Neural progenitor cell (in vitro differentiated cells): ENCODE data around the gene COA3. TPM values are rescaled to one million over a fixed set of nuclear protein-coding genes. Genes with fewer than 3 reads are reported as not detected.

ENCODE experiments used
- DNase-seq: peaks from one replicate; pipeline ENCODE4 v3.0.0-alpha.2; 2016; ENCODE audit warnings: low spot score
- H2AFZ ChIP-seq: fragments of 200-600 bp; sonication (generic); replicated peaks from 2 replicates; pipeline ENCODE4 v1.6.1; 2016; ENCODE audit warnings: antibody characterized with exemption
- H3F3A ChIP-seq: fragments of 200-600 bp; sonication (generic); 2 replicates; pipeline ENCODE4 v1.6.1; 2016; ENCODE audit warnings: antibody characterized with exemption, low read depth
- H3K27ac ChIP-seq: fragments of 200-600 bp; sonication (generic); 2 replicates; pipeline ENCODE4 v1.5.1; 2016; ENCODE audit warnings: mild to moderate bottlenecking
- H3K27me3 ChIP-seq: fragments of 200-600 bp; sonication (generic); 2 replicates; pipeline ENCODE4 v1.6.1; 2016; ENCODE audit warnings: mild to moderate bottlenecking, moderate library complexity
- H3K36me3 ChIP-seq: fragments of 200-600 bp; sonication (generic); 2 replicates; pipeline ENCODE4 v1.5.1; 2016
- H3K4me1 ChIP-seq: fragments of 200-600 bp; sonication (generic); 2 replicates; pipeline ENCODE4 v1.6.1; 2016; ENCODE audit warnings: mixed run types
- H3K4me2 ChIP-seq: fragments of 200-600 bp; sonication (generic); 2 replicates; pipeline ENCODE4 v1.6.1; 2016
- H3K4me3 ChIP-seq: fragments of 200-600 bp; sonication (generic); 2 replicates; pipeline ENCODE4 v1.5.1; 2016
- H3K79me2 ChIP-seq: fragments of 200-600 bp; sonication (generic); 2 replicates; pipeline ENCODE4 v1.6.1; 2016; ENCODE audit warnings: low read depth
- H3K9ac ChIP-seq: fragments of 200-600 bp; sonication (generic); 2 replicates; pipeline ENCODE4 v1.6.1; 2016
- H3K9me3 ChIP-seq: fragments of 200-600 bp; sonication (generic); 2 replicates; pipeline ENCODE4 v1.5.1; 2016; ENCODE audit warnings: low read depth
- H4K20me1 ChIP-seq: fragments of 200-600 bp; sonication (generic); 2 replicates; pipeline ENCODE4 v1.6.1; 2016; ENCODE audit warnings: low read depth
- H3K27ac Mint-ChIP-seq: 3 replicates; pipeline ENCODE4 v1.8.0; 2021; ENCODE audit warnings: mixed read lengths
- H3K27me3 Mint-ChIP-seq: 2 replicates; pipeline ENCODE4 v1.8.0; 2022; ENCODE audit warnings: low read depth, mild to moderate bottlenecking, inconsistent platforms, moderate library complexity, mixed read lengths; ENCODE audit not compliant: insufficient read depth
- H3K36me3 Mint-ChIP-seq: 3 replicates; pipeline ENCODE4 v1.8.0; 2021; ENCODE audit warnings: mixed read lengths
- H3K4me1 Mint-ChIP-seq: 3 replicates; pipeline ENCODE4 v1.8.0; 2021; ENCODE audit warnings: mixed read lengths
- H3K4me3 Mint-ChIP-seq: 3 replicates; pipeline ENCODE4 v1.8.0; 2021; ENCODE audit warnings: mild to moderate bottlenecking, moderate library complexity, mixed read lengths
- H3K9me3 Mint-ChIP-seq: 3 replicates; pipeline ENCODE4 v1.8.0; 2020; ENCODE audit warnings: mixed read lengths
- CTCF ChIP-seq: fragments of 200-600 bp; sonication (generic); IDR thresholded peaks from 2 replicates; pipeline ENCODE4 v1.5.1; 2017; ENCODE audit warnings: antibody characterized with exemption, mild to moderate bottlenecking
- EZH2 ChIP-seq: fragments of 200-600 bp; sonication (generic); IDR thresholded peaks from 2 replicates; pipeline ENCODE4 v1.6.1; 2017; ENCODE audit warnings: antibody characterized with exemption, mild to moderate bottlenecking, moderate library complexity
- EZH2phosphoT487 ChIP-seq: fragments of 200-600 bp; sonication (generic); IDR thresholded peaks from 2 replicates; pipeline ENCODE4 v1.6.1; 2017; ENCODE audit warnings: antibody characterized with exemption
- total RNA-seq: library from RNA; depleted of rRNA; stranded (reverse); fragments of >200 nt; gene quantifications from 2 replicates; pipeline ENCODE4 v1.2.3, GENCODE V29; 2015; ENCODE audit warnings: low replicate concordance

The COA3 gene, protein sequence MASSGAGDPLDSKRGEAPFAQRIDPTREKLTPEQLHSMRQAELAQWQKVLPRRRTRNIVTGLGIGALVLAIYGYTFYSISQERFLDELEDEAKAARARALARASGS
- 61.2 and 74.5 TPM in 2 replicates for total RNA-seq

DNA sequence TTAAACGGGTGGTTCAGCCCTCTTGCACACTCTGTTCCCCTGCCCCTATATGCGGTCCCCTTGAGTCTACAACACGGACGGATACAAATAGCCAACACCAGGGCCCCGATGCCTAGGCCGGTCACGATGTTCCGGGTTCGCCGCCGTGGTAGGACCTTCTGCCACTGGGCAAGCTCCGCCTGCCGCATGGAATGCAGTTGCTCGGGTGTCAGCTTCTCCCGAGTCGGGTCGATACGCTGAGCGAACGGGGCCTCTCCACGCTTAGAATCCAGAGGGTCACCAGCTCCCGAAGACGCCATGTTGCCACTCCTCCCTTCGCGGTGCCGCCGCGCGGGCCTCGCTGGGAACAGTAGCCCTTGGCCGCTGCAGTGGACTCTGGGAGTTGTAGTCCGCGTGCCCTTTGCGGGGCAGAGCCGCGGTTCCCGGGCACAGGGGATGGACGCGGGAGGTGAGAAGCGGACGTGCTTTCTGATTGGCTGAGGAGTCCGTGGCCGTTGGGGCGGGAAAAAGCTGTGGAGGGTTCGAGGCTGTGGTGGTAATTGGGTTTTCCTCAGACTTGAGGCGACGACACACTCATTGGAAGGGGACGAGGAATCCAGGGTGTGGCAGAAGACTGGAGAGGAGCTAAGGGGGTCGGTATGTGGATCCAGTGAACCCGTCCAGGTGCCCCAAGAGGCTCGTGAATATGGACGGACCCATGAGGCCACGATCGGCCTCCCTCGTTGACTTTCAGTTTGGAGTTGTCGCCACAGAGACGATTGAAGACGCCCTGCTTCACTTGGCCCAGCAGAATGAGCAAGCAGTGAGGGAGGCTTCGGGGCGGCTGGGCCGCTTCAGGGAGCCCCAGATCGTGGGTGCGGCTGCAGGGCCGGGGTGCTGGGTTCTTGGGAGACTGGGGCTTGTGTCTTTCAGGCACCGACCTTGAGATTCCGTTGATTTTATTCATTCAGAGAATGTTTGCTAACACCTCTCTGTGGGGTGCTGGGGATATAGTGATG lies at the start of gene COA3, which contains the start of gene CNTD1:
TSS of gene COA3 (minus strand) at position 322 of the 998 bp plus-strand sequence. CDS start at position 299, 23 bp downstream.
TSS of gene CNTD1 (plus strand) at position 479 of the 998 bp plus-strand sequence. CDS start at position 686, 207 bp downstream.
- no peak for TF ChIP-seq EZH2phosphoT487
- no peak for TF ChIP-seq EZH2
- TF ChIP-seq CTCF = peak; percentile 12
- Histone ChIP-seq H3K4me1 (peaks cover 7% of the 10 kb centered on the region), H3K79me2 (peaks cover 16% of the 10 kb centered on the region), H3K9me3 (no peaks in the 10 kb centered on the region), H3K36me3 (no peaks in the 10 kb centered on the region), H3K4me3 (peak within 1 kb of the TSS; percentile 87), H3F3A (no peaks in the 10 kb centered on the region), H4K20me1 (no peaks in the 10 kb centered on the region), H2AFZ (peak within 1 kb of the TSS; percentile 74), H3K27me3 (peaks cover 34% of the 10 kb centered on the region), H3K27ac (no peak within 1 kb of the TSS), H3K4me2 (peak within 1 kb of the TSS; percentile 92), H3K9ac (peak within 1 kb of the TSS; percentile 73)
- Mint-ChIP-seq H3K9me3 (peaks cover 3% of the 10 kb centered on the region), H3K4me3 (peak within 1 kb of the TSS; percentile 95), H3K36me3 (peaks cover 12% of the 10 kb centered on the region), H3K4me1 (peaks cover 20% of the 10 kb centered on the region), H3K27me3 (peaks cover 16% of the 10 kb centered on the region), H3K27ac (peak within 1 kb of the TSS; percentile 18)
- DNase-seq = peak; percentile 93

- H3K4me1 ChIP-seq = no peaks in the 10 kb centered on the region
- H2AFZ ChIP-seq = no peak overlapping the region
- H3K4me2 ChIP-seq = no peak overlapping the region
- H4K20me1 ChIP-seq = no peaks in the 10 kb centered on the region
- no peak overlapping the region for H3K4me3 ChIP-seq
- peaks cover 7% of the 10 kb centered on the region for H3K36me3 Mint-ChIP-seq
- no peaks in the 10 kb centered on the region for H3K27me3 ChIP-seq
- peaks cover 7% of the 10 kb centered on the region for H3K27me3 Mint-ChIP-seq
- TF ChIP-seq CTCF (no peak), EZH2 (no peak), EZH2phosphoT487 (no peak)
- no peak for DNase-seq
- H3K79me2 ChIP-seq = no peaks in the 10 kb centered on the region
- H3K9ac ChIP-seq = no peak overlapping the region
- no peaks in the 10 kb centered on the region for H3K9me3 ChIP-seq
- no peaks in the 10 kb centered on the region for H3K9me3 Mint-ChIP-seq
- H3K27ac Mint-ChIP-seq = no peak overlapping the region
- no peak overlapping the region for H3K27ac ChIP-seq
- H3K4me1 Mint-ChIP-seq = no peaks in the 10 kb centered on the region
- peaks cover 2% of the 10 kb centered on the region for H3F3A ChIP-seq
- no peaks in the 10 kb centered on the region for H3K36me3 ChIP-seq
- no peak overlapping the region for H3K4me3 Mint-ChIP-seq
These were observed 49.6 kb upstream of the COA3 start for GRCh38 chr17:42848093-42848492.

GRCh38 chr17:42846594-42847280 lies 48.2 kb upstream of the COA3 start:
- peaks cover 5% of the 10 kb centered on the region for H3K36me3 Mint-ChIP-seq

More at GRCh38 chr17:42846594-42847280, 48.2 kb upstream of the COA3 start:
- Histone ChIP-seq H2AFZ (no peak overlapping the region), H3F3A (peaks cover 15% of the 10 kb centered on the region), H3K4me3 (no peak overlapping the region), H3K79me2 (no peaks in the 10 kb centered on the region), H3K9ac (no peak overlapping the region), H3K27ac (no peak overlapping the region), H3K36me3 (no peaks in the 10 kb centered on the region), H4K20me1 (no peaks in the 10 kb centered on the region), H3K4me1 (no peaks in the 10 kb centered on the region), H3K9me3 (no peaks in the 10 kb centered on the region), H3K27me3 (no peaks in the 10 kb centered on the region), H3K4me2 (no peak overlapping the region)
- Mint-ChIP-seq H3K9me3 (no peaks in the 10 kb centered on the region), H3K27me3 (peaks cover 5% of the 10 kb centered on the region), H3K4me3 (no peak overlapping the region), H3K4me1 (no peaks in the 10 kb centered on the region), H3K27ac (no peak overlapping the region)
- TF ChIP-seq EZH2phosphoT487 (no peak), CTCF (no peak), EZH2 (no peak)
- no peak for DNase-seq
